ENCODE data around the gene PSMG2. TPM values are rescaled to one million over a fixed set of nuclear protein-coding genes. Genes with fewer than 3 reads are reported as not detected.

The PSMG2 gene
- total RNA-seq, 4 donors from 2014 or later: 65.7 to 86.1 (median 69.7) TPM

- DNase-seq: peak; percentile 29 to 44
- H3K4me1 ChIP-seq: no peaks in the 10 kb centered on the region
- TF ChIP-seq POLR2A (IDR thresholded peaks at IDR 0.05): peak in 1 of 2 donors; percentile 58
- TF ChIP-seq, protein P1, sequence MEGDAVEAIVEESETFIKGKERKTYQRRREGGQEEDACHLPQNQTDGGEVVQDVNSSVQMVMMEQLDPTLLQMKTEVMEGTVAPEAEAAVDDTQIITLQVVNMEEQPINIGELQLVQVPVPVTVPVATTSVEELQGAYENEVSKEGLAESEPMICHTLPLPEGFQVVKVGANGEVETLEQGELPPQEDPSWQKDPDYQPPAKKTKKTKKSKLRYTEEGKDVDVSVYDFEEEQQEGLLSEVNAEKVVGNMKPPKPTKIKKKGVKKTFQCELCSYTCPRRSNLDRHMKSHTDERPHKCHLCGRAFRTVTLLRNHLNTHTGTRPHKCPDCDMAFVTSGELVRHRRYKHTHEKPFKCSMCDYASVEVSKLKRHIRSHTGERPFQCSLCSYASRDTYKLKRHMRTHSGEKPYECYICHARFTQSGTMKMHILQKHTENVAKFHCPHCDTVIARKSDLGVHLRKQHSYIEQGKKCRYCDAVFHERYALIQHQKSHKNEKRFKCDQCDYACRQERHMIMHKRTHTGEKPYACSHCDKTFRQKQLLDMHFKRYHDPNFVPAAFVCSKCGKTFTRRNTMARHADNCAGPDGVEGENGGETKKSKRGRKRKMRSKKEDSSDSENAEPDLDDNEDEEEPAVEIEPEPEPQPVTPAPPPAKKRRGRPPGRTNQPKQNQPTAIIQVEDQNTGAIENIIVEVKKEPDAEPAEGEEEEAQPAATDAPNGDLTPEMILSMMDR (IDR thresholded peaks at IDR 0.05): no peak
- no peaks in the 10 kb centered on the region for H3K9me3 ChIP-seq
- peaks cover 3% of the 10 kb centered on the region in 2 donors for H3K36me3 ChIP-seq
- 48 to 53% methylated on average over 8 of the region's 8 CpGs for WGBS, 2 donors
- H3K4me3 ChIP-seq (replicated peaks in 1 of 3): no peak overlapping the region
- H3K27me3 ChIP-seq: no peaks in the 10 kb centered on the region
- intact Hi-C loops (cut with DNase I): no loop called here
- H3K27ac ChIP-seq: peak overlapping the region; percentile 64 to 67 (median 66)
These were observed 23.6 kb upstream of the PSMG2 start for GRCh38 chr18:12679183-12679786.

DNA sequence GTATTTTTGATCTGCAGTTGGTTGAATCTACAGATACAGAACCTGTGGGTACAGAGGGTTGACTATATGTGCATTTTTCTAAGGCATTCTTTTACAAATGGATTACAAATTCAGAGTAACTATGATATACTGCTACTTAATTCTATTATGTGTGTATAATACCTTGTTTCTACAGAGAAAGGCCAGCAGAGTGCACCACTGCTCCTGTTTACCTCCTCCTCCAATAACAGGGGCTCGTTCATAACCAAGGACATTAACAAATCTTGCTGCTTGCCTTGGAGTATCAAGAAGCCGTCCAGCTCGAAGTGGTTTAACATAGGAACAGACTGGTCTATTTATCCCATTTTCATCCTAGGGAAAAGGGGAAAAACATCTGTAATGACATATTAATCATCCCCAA, 16.7 kb upstream of the PSMG2 start:
- DNase-seq: no peak
- WGBS, 2 donors: 81 to 87% methylated on average over 3 of the region's 3 CpGs
- Histone ChIP-seq H3K36me3 (peaks cover 0 to 2% of the 10 kb centered on the region in 2 donors), H3K9me3 (no peaks in the 10 kb centered on the region), H3K4me3 (replicated peaks in 1 of 3) (no peak overlapping the region), H3K4me1 (no peaks in the 10 kb centered on the region), H3K27ac (no peak overlapping the region), H3K27me3 (no peaks in the 10 kb centered on the region)
- intact Hi-C loops (cut with DNase I): no loop called here
- TF ChIP-seq, protein P1 (IDR thresholded peaks at IDR 0.05): no peak
- TF ChIP-seq POLR2A (IDR thresholded peaks at IDR 0.05): no peak

DNA sequence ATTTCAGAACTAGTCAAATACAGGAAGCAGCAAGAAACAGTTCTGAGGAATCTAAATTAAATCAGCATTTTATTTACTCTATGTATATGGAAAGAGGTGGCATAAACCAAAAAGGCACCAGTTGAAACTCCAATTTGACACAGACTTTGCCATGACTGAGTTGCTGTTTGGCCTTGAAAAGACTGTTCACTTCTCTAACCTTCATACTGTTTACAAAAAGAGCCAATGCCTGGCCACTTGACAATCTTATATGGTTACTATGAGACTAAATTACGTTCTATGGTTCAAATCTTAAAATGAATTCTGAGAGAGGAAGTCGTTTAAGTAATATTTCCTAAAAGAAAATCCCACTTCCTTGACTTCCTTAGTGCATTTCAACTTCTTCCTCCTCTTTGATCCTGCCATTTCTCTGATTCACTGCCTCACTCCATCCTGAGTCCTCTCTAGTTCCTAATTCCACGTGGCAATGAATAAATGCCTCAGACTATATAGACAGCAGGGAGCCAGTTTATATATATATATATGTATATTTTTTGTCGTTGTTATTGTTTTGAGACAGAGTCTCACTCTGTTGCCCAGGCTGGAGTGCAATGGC, 13.5 kb upstream of the PSMG2 start:
- H3K27ac ChIP-seq: no peak overlapping the region
- WGBS, 2 donors: 83 to 86% methylated on average over 4 of the region's 4 CpGs
- no peaks in the 10 kb centered on the region for H3K27me3 ChIP-seq
- no peak overlapping the region for H3K4me3 ChIP-seq (replicated peaks in 1 of 3)
- intact Hi-C loops (cut with DNase I): no loop called here
- no peaks in the 10 kb centered on the region for H3K4me1 ChIP-seq
- DNase-seq: no peak
- no peaks in the 10 kb centered on the region for H3K9me3 ChIP-seq
- TF ChIP-seq, protein P1 (IDR thresholded peaks at IDR 0.05): no peak
- TF ChIP-seq POLR2A (IDR thresholded peaks at IDR 0.05): no peak
- peaks cover 0 to 3% of the 10 kb centered on the region in 2 donors for H3K36me3 ChIP-seq

DNA sequence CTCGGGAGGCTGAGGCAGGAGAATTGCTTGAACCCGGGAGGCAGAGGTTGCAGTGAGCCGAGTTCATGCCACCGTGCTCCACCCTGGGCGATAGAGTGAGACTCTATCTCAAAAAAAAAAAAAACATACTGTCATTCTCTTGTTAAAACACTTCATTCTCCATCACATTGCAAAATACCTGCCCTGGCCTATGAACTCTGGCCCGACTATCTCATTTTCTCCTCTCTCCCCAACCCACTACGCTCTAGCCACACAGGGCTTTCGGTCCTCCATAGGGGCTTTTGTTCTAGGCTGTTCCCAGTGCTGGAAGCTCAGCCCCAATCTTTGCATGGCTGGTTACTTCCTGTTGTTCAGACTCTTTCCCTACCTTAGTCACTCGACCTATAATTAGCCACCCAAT, 10.6 kb upstream of the PSMG2 start:
- H3K9me3 ChIP-seq: no peaks in the 10 kb centered on the region
- no peak for TF ChIP-seq POLR2A (IDR thresholded peaks at IDR 0.05)
- intact Hi-C loops (cut with DNase I): no loop called here
- H3K27me3 ChIP-seq: no peaks in the 10 kb centered on the region
- no peak overlapping the region for H3K27ac ChIP-seq
- 85 to 89% methylated on average over 9 of the region's 9 CpGs for WGBS, 2 donors
- no peak overlapping the region for H3K4me3 ChIP-seq (replicated peaks in 1 of 3)
- H3K4me1 ChIP-seq: no peaks in the 10 kb centered on the region
- DNase-seq: no peak
- H3K36me3 ChIP-seq: peaks cover 0 to 2% of the 10 kb centered on the region in 2 donors

DNA sequence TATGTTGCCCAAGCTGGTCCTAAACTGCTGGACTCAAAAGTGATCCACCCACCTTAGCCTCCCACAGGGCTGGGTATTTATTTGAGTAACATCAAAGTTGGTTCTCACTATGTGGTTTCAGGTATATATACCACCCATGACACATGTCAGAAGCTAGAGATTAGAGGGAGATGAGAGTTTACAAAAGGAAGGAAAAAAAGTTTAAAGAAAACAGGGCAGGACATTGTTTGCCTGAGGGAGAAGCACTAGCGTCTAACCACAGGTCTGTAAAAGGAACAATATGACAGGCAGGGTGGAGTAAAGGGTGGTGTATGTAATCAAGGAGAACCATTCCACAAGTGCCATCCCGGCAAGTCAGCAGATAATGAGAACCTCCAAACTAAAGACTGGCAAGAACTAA, 8.8 kb upstream of the PSMG2 start:
- no peaks in the 10 kb centered on the region for H3K27me3 ChIP-seq
- no peak overlapping the region for H3K27ac ChIP-seq
- H3K36me3 ChIP-seq: peaks cover 0 to 5% of the 10 kb centered on the region in 2 donors
- no peaks in the 10 kb centered on the region for H3K9me3 ChIP-seq
- no peak overlapping the region for H3K4me3 ChIP-seq (replicated peaks in 1 of 3)
- TF ChIP-seq, protein P1 (IDR thresholded peaks at IDR 0.05): no peak
- TF ChIP-seq POLR2A (IDR thresholded peaks at IDR 0.05): no peak
- intact Hi-C loops (cut with DNase I): no loop called here
- DNase-seq: no peak
- H3K4me1 ChIP-seq: no peaks in the 10 kb centered on the region
- WGBS, 2 donors: 43 to 70% methylated on average over 2 of the region's 2 CpGs

All from thyroid gland (tissue), 4 donors.